CD4-positive, alpha-beta T cell (primary cell): ENCODE measurements around the gene GCNA. TPM values are rescaled to one million over a fixed set of nuclear protein-coding genes. Genes with fewer than 3 reads are reported as not detected.

Experiments
- ATAC-seq: fragments of 200-7000 bp; cut with Tn5 transposase; one replicate; pipeline ENCODE4 v1.10.0; 2022; ENCODE audit warnings: mild to moderate bottlenecking; ENCODE audit not compliant: poor library complexity
- CTCF ChIA-PET: fragments of 350-600 bp; sonication (Branson Sonifier 250); formaldehyde crosslinking; loops from one replicate; lab custom pipeline; 2021; ENCODE audit warnings: antibody characterized with exemption, inconsistent platforms; lab: Charles Lee
- POLR2A ChIA-PET: fragments of 350-600 bp; sonication (Branson Sonifier 250); formaldehyde crosslinking; loops from one replicate; lab custom pipeline; 2021; ENCODE audit warnings: antibody characterized with exemption, inconsistent platforms; lab: Charles Lee
- DNase-seq, 14 experiments: peaks; one replicate each; pipeline ENCODE4 v3.0.0-alpha.2; 2013 to 2020; ENCODE audit warnings: mixed read lengths in 2 of 14
- H3K27ac ChIP-seq, 2 donors: one replicate each; pipeline versions ENCODE4 v1.5.1 to v1.7.0; 2013; ENCODE audit warnings: low read length in 2 of 2, low read depth in 1 of 2, mild to moderate bottlenecking in 1 of 2
- H3K27me3 ChIP-seq, 2 experiments: 1 replicate in 1 of 2; 2 replicates in 1 of 2; pipeline versions ENCODE4 v1.6.1 to v1.7.0; 2013; ENCODE audit warnings: low read length in 2 of 2, control low read depth in 1 of 2, mild to moderate bottlenecking in 1 of 2, moderate library complexity in 1 of 2; ENCODE audit not compliant: insufficient read depth in 2 of 2, control insufficient read depth in 1 of 2
- H3K36me3 ChIP-seq: one replicate; pipeline ENCODE4 v1.6.1; 2013; ENCODE audit warnings: low read length, control low read depth; ENCODE audit not compliant: insufficient read depth
- H3K4me1 ChIP-seq: one replicate; pipeline ENCODE4 v1.6.1; 2013; ENCODE audit warnings: low read length, control low read depth; ENCODE audit not compliant: insufficient read depth
- H3K4me3 ChIP-seq: one replicate; pipeline ENCODE4 v1.5.1; 2013; ENCODE audit warnings: mild to moderate bottlenecking, low read length, moderate library complexity
- H3K9me3 ChIP-seq, 2 experiments: 1 replicate in 1 of 2; 2 replicates in 1 of 2; pipeline versions ENCODE4 v1.6.1 to v1.7.0; 2013; ENCODE audit warnings: low read length in 2 of 2, mild to moderate bottlenecking in 2 of 2, control low read depth in 1 of 2, moderate library complexity in 1 of 2; ENCODE audit not compliant: control insufficient read depth in 1 of 2, insufficient read depth in 1 of 2
- H3K27ac Mint-ChIP-seq: one replicate; pipeline ENCODE4 v1.8.0; 2020; ENCODE audit warnings: mixed read lengths
- H3K27me3 Mint-ChIP-seq: one replicate; pipeline ENCODE4 v1.8.0; 2021; ENCODE audit warnings: mixed read lengths
- H3K36me3 Mint-ChIP-seq: one replicate; pipeline ENCODE4 v1.8.0; 2021; ENCODE audit warnings: low read depth, mixed read lengths
- H3K4me1 Mint-ChIP-seq: one replicate; pipeline ENCODE4 v1.8.0; 2021; ENCODE audit warnings: low read depth, mixed read lengths
- H3K4me3 Mint-ChIP-seq: one replicate; pipeline ENCODE4 v1.8.0; 2020; ENCODE audit warnings: mild to moderate bottlenecking, mixed read lengths
- H3K9me3 Mint-ChIP-seq: one replicate; pipeline ENCODE4 v1.8.0; 2020; ENCODE audit warnings: mixed read lengths
- intact Hi-C, 2 experiments: fragments of 100-400 bp; cut with DNase I in 1 of 2; cut with micrococcal nuclease in 1 of 2; formaldehyde crosslinking; loops; one replicate each; pipeline versions ENCODE4 v1.15.1 to v1.9.0; 2023 to 2025; cut with DNase I, micrococcal nuclease
- total RNA-seq, 174 experiments: library from RNA in 2 of 174; stranded (reverse) in 2 of 174; gene quantifications; one replicate each; pipeline ENCODE4 v1.2.3 and lab custom pipeline; 2021 to 2026
- TF ChIP-seq, protein P1 (sequence below): fragments of 200-600 bp; IDR thresholded peaks from one replicate; pipeline ENCODE4 v1.8.0; 2022; ENCODE audit warnings: antibody characterized with exemption, mild to moderate bottlenecking

GCNA gene
- total RNA-seq, 2 experiments from 2014 or later = 1.7 to 2.3 TPM

DNA sequence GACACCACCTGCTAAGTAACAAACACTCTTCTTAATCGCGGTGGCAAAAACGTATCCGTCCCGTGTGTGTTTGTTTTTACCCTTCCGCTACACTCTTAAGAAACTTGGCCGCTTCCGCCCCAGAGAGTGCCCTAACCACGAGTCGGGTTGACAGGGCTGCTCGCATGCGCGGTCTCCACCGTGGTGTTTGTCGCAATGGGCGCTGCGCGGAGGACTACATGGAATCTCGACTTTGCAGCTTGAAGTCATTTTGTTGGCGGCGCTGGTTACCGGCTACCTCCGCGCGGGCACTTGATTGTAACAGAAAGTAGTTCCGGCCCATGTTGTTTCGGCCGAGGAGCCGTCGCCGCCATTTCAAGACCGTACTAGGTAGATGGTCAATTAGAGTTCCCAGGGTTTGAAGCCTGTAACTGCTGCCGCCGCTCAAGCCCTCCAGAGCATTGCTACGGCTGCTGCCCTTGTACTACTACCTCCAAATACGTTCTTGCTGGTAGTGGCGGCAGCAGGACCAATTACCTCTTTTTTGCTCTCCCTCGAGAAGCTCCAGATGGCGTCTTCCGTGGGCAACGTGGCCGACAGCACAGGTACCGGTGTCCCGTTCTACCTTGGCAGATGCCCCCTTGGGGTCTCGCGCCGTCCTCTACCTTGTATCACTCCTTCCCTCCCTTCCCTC lies 45.3 kb upstream of the GCNA start, which contains the start of gene OGT:
Gene OGT, plus strand, starts transcription at position 352 of the 673 bp plus-strand sequence. Its CDS starts 196 bp downstream, at position 548.
- ChIA-PET CTCF (interaction anchor here (1.6 kb wide), 1 partner anchor 89 kb away, joined by 3 read pairs; no protein-coding TSS in a partner anchor), POLR2A (interaction anchor here (0.9 to 5.7 kb wide), 20 partner anchors 10 to 744 kb away, joined by 3 to 84 read pairs (median 7); partner anchors contain the start of genes IL2RG, MED12, NONO and RPS4X)
- Mint-ChIP-seq H3K36me3 (peaks cover 54% of the 10 kb centered on the region), H3K4me1 (peaks cover 36% of the 10 kb centered on the region), H3K9me3 (no peaks in the 10 kb centered on the region), H3K27ac (peak within 1 kb of the TSS; percentile 98), H3K27me3 (no peaks in the 10 kb centered on the region), H3K4me3 (peak within 1 kb of the TSS; percentile 99)
- TF ChIP-seq, protein P1, sequence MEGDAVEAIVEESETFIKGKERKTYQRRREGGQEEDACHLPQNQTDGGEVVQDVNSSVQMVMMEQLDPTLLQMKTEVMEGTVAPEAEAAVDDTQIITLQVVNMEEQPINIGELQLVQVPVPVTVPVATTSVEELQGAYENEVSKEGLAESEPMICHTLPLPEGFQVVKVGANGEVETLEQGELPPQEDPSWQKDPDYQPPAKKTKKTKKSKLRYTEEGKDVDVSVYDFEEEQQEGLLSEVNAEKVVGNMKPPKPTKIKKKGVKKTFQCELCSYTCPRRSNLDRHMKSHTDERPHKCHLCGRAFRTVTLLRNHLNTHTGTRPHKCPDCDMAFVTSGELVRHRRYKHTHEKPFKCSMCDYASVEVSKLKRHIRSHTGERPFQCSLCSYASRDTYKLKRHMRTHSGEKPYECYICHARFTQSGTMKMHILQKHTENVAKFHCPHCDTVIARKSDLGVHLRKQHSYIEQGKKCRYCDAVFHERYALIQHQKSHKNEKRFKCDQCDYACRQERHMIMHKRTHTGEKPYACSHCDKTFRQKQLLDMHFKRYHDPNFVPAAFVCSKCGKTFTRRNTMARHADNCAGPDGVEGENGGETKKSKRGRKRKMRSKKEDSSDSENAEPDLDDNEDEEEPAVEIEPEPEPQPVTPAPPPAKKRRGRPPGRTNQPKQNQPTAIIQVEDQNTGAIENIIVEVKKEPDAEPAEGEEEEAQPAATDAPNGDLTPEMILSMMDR = no peak
- peaks cover 5% of the 10 kb centered on the region for H3K36me3 ChIP-seq
- H3K4me3 ChIP-seq = peak within 1 kb of the TSS; percentile 97
- H3K4me1 ChIP-seq = peaks cover 21% of the 10 kb centered on the region
- no peaks in the 10 kb centered on the region for H3K27me3 ChIP-seq
- peak within 1 kb of the TSS; percentile 87 to 93 for H3K27ac ChIP-seq
- intact Hi-C loops = loop anchor here (2.0 to 5.0 kb wide), 4 partner anchors 18 to 421 kb away; partner anchors contain the start of genes IL2RG (in 1 of the 2) and TAF1 (in 1 of the 2)
- no peaks in the 10 kb centered on the region for H3K9me3 ChIP-seq
- DNase-seq = peak; percentile 85 to 98 (median 92)
- peak; percentile 72 for ATAC-seq

DNA sequence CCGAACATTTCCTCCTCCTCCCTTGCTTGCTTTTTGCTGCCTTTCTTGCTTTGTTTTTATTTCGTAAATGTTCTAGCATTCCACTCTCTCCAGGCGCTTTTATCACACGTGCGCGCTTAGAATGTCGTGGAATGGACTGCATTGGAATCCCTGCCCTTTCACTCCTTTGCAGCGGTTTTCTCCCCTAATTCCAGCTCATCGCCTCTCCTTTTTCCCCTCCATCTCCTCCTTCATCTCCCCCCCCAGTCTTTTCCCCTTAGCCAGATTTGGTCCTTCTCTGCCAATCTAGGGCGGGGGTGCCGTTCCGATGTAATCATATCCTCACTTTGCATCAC lies 44.8 kb upstream of the GCNA start:
- DNase-seq (no peak), ATAC-seq (no peak)
- POLR2A ChIA-PET = interaction anchor here (1.0 to 5.7 kb wide), 15 partner anchors 9 to 743 kb away, joined by 3 to 84 read pairs (median 9); partner anchors contain the start of genes IL2RG, NONO, RPS4X and TAF1
- peak overlapping the region; percentile 97 for H3K4me3 ChIP-seq
- H3K9me3 ChIP-seq = no peaks in the 10 kb centered on the region
- no peaks in the 10 kb centered on the region for H3K27me3 Mint-ChIP-seq
- TF ChIP-seq, protein P1 = no peak
- CTCF ChIA-PET = interaction anchor here (0.9 to 1.6 kb wide), 2 partner anchors 12 to 89 kb away, joined by 3 read pairs; no protein-coding TSS in a partner anchor
- H3K4me3 Mint-ChIP-seq = peak overlapping the region; percentile 99
- peaks cover 60% of the 10 kb centered on the region for H3K36me3 Mint-ChIP-seq
- H3K4me1 ChIP-seq = peaks cover 22% of the 10 kb centered on the region
- no peaks in the 10 kb centered on the region for H3K27me3 ChIP-seq
- H3K9me3 Mint-ChIP-seq = no peaks in the 10 kb centered on the region
- intact Hi-C loops = loop anchor here (2.0 to 5.0 kb wide), 4 partner anchors 19 to 421 kb away; partner anchors contain the start of genes IL2RG (in 1 of the 2) and TAF1 (in 1 of the 2)
- H3K27ac ChIP-seq = peak overlapping the region; percentile 87 to 93
- H3K36me3 ChIP-seq = peaks cover 9% of the 10 kb centered on the region
- H3K27ac Mint-ChIP-seq = peak overlapping the region; percentile 98
- H3K4me1 Mint-ChIP-seq = peaks cover 42% of the 10 kb centered on the region

DNA sequence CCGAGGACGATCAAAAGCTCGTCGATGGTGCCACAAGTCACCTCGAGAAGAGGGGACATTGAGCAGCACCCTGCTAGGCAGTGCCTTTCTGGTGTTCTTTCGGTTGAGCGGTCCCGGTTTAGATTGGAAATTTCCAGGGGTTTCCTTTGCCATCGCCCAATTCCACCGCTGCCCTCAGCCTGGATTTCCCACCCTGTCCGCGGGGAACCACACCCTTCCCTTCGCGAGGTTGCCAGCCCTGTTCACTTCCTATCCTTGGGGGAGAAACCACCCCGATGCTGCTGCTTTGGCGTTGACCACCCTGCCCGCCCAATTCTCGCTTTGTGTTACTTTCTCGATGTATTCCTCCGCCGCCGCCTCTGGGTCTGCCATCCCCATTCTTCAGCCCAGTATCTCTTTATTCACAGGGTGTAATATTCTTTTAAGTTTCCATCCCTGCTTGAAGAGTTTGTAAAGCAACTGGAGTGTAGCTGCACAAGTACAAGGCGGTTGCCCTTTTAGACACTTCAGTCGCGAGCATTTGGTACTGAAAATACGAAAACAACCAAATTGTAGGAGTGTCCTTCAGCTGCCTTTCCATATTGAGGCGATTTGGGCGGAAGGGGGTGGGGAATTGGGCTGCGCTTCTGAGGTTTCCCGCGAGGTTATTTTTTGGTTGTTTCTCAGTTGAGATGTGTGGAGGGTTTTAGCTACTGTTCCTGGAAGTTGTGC lies 44.2 kb upstream of the GCNA start:
- peak overlapping the region; percentile 87 to 93 for H3K27ac ChIP-seq
- peaks cover 65% of the 10 kb centered on the region for H3K36me3 Mint-ChIP-seq
- TF ChIP-seq, protein P1 = no peak
- peak; percentile 24 for ATAC-seq
- no peaks in the 10 kb centered on the region for H3K9me3 Mint-ChIP-seq
- peak overlapping the region; percentile 99 for H3K4me3 Mint-ChIP-seq
- intact Hi-C loops = loop anchor here (2.0 to 5.0 kb wide), 4 partner anchors 19 to 422 kb away; partner anchors contain the start of genes IL2RG (in 1 of the 2) and TAF1 (in 1 of the 2)
- H3K9me3 ChIP-seq = no peaks in the 10 kb centered on the region
- H3K36me3 ChIP-seq = peaks cover 14% of the 10 kb centered on the region
- no peaks in the 10 kb centered on the region for H3K27me3 Mint-ChIP-seq
- peaks cover 22% of the 10 kb centered on the region for H3K4me1 ChIP-seq
- peak overlapping the region; percentile 97 for H3K4me3 ChIP-seq
- ChIA-PET POLR2A (interaction anchor here (0.7 to 5.7 kb wide), 15 partner anchors 9 to 442 kb away, joined by 3 to 84 read pairs (median 9); partner anchors contain the start of genes IL2RG, NONO, TAF1 and ZMYM3), CTCF (interaction anchor here (0.9 to 1.8 kb wide), 3 partner anchors 9 to 11 kb away, joined by 3 to 5 read pairs (median 5); no protein-coding TSS in a partner anchor)
- DNase-seq = peak; percentile 27 to 79 (median 53)
- peaks cover 46% of the 10 kb centered on the region for H3K4me1 Mint-ChIP-seq
- peak overlapping the region; percentile 98 for H3K27ac Mint-ChIP-seq
- no peaks in the 10 kb centered on the region for H3K27me3 ChIP-seq
